ENCODE measurements around the gene ABCA12. TPM values are rescaled to one million over a fixed set of nuclear protein-coding genes. Genes with fewer than 3 reads are reported as not detected.
A peak's percentile ranks its signal among the peaks of the same experiment; 100 is the strongest.

ABCA12 gene
- total RNA-seq, 2 experiments from 2014 or later = not detected

GRCh38 chr2:215028231-215028630, 110.2 kb downstream of the ABCA12 start:
- H3K36me3 Mint-ChIP-seq (ENCODE audit: low read depth) = no peaks in the 10 kb centered on the region
- no peak overlapping the region for H3K4me3 Mint-ChIP-seq
- ATAC-seq (no peak), DNase-seq (no peak)
- H3K4me1 Mint-ChIP-seq = no peaks in the 10 kb centered on the region
- H3K27ac Mint-ChIP-seq = no peak overlapping the region
- intact Hi-C loops (cut with DNase I, micrococcal nuclease) = no loop called here
- CTCF ChIA-PET = no interaction called here
- no peaks in the 10 kb centered on the region for H3K9me3 Mint-ChIP-seq (ENCODE audit: low read depth)
- POLR2A ChIA-PET = no interaction called here
- peaks cover 4% of the 10 kb centered on the region for H3K27me3 Mint-ChIP-seq

- no peaks in the 10 kb centered on the region for H3K36me3 Mint-ChIP-seq (ENCODE audit: low read depth)
- peaks cover 4% of the 10 kb centered on the region for H3K27me3 Mint-ChIP-seq
- intact Hi-C loops (cut with DNase I, micrococcal nuclease) = no loop called here
- H3K27ac Mint-ChIP-seq = no peak overlapping the region
- POLR2A ChIA-PET = no interaction called here
- H3K4me1 Mint-ChIP-seq = no peaks in the 10 kb centered on the region
- H3K4me3 Mint-ChIP-seq = no peak overlapping the region
- no peaks in the 10 kb centered on the region for H3K9me3 Mint-ChIP-seq (ENCODE audit: low read depth)
- CTCF ChIA-PET = no interaction called here
- no peak for ATAC-seq
- DNase-seq = no peak
Measured at GRCh38 chr2:215027779-215028178, 110.6 kb downstream of the ABCA12 start.

GRCh38 chr2:215022910-215023309, 115.5 kb downstream of the ABCA12 start:
- DNase-seq (no peak), ATAC-seq (no peak)
- ChIA-PET POLR2A (no interaction called here), CTCF (no interaction called here)
- Mint-ChIP-seq H3K27me3 (peaks cover 4% of the 10 kb centered on the region), H3K36me3 (ENCODE audit: low read depth) (no peaks in the 10 kb centered on the region), H3K4me1 (no peaks in the 10 kb centered on the region), H3K4me3 (no peak overlapping the region), H3K9me3 (ENCODE audit: low read depth) (no peaks in the 10 kb centered on the region), H3K27ac (no peak overlapping the region)
- intact Hi-C loops (cut with DNase I, micrococcal nuclease) = no loop called here

- Mint-ChIP-seq H3K4me1 (no peaks in the 10 kb centered on the region), H3K4me3 (no peak overlapping the region), H3K36me3 (ENCODE audit: low read depth) (no peaks in the 10 kb centered on the region), H3K27me3 (peaks cover 4% of the 10 kb centered on the region), H3K27ac (no peak overlapping the region), H3K9me3 (ENCODE audit: low read depth) (no peaks in the 10 kb centered on the region)
- ChIA-PET CTCF (no interaction called here), POLR2A (no interaction called here)
- intact Hi-C loops (cut with DNase I, micrococcal nuclease) = no loop called here
- DNase-seq (no peak), ATAC-seq (no peak)
Measured at GRCh38 chr2:215022418-215022817, 116.0 kb downstream of the ABCA12 start.

GRCh38 chr2:215020283-215020682, 118.1 kb downstream of the ABCA12 start:
- Mint-ChIP-seq H3K4me3 (no peak overlapping the region), H3K36me3 (ENCODE audit: low read depth) (no peaks in the 10 kb centered on the region), H3K9me3 (ENCODE audit: low read depth) (no peaks in the 10 kb centered on the region), H3K4me1 (no peaks in the 10 kb centered on the region), H3K27me3 (peaks cover 4% of the 10 kb centered on the region), H3K27ac (no peak overlapping the region)
- POLR2A ChIA-PET = no interaction called here
- DNase-seq = no peak
- ATAC-seq = no peak
- CTCF ChIA-PET = no interaction called here
- intact Hi-C loops (cut with DNase I, micrococcal nuclease) = no loop called here

- Mint-ChIP-seq H3K27ac (no peak overlapping the region), H3K9me3 (ENCODE audit: low read depth) (no peaks in the 10 kb centered on the region), H3K4me3 (no peak overlapping the region), H3K27me3 (peaks cover 4% of the 10 kb centered on the region), H3K36me3 (ENCODE audit: low read depth) (no peaks in the 10 kb centered on the region), H3K4me1 (no peaks in the 10 kb centered on the region)
- ChIA-PET CTCF (no interaction called here), POLR2A (no interaction called here)
- intact Hi-C loops (cut with DNase I, micrococcal nuclease) = no loop called here
- DNase-seq (no peak), ATAC-seq (no peak)
Measured at GRCh38 chr2:215019521-215020145, 118.8 kb downstream of the ABCA12 start.

GRCh38 chr2:215019085-215019484, 119.3 kb downstream of the ABCA12 start:
- Mint-ChIP-seq H3K27ac (no peak overlapping the region), H3K36me3 (ENCODE audit: low read depth) (no peaks in the 10 kb centered on the region), H3K27me3 (peaks cover 3% of the 10 kb centered on the region), H3K9me3 (ENCODE audit: low read depth) (no peaks in the 10 kb centered on the region), H3K4me1 (no peaks in the 10 kb centered on the region), H3K4me3 (no peak overlapping the region)
- POLR2A ChIA-PET = no interaction called here
- DNase-seq (no peak), ATAC-seq (no peak)
- CTCF ChIA-PET = no interaction called here
- intact Hi-C loops (cut with DNase I, micrococcal nuclease) = no loop called here

- intact Hi-C loops (cut with DNase I, micrococcal nuclease) = no loop called here
- no peak overlapping the region for H3K4me3 Mint-ChIP-seq
- ATAC-seq (no peak), DNase-seq (no peak)
- no peak overlapping the region for H3K27ac Mint-ChIP-seq
- POLR2A ChIA-PET = no interaction called here
- no peaks in the 10 kb centered on the region for H3K9me3 Mint-ChIP-seq (ENCODE audit: low read depth)
- H3K36me3 Mint-ChIP-seq (ENCODE audit: low read depth) = no peaks in the 10 kb centered on the region
- H3K4me1 Mint-ChIP-seq = no peaks in the 10 kb centered on the region
- CTCF ChIA-PET = no interaction called here
- no peaks in the 10 kb centered on the region for H3K27me3 Mint-ChIP-seq
Measured at GRCh38 chr2:215015421-215015820, 123.0 kb downstream of the ABCA12 start.

- no peak for DNase-seq
- no peak overlapping the region for H3K4me3 Mint-ChIP-seq
- POLR2A ChIA-PET = no interaction called here
- no peaks in the 10 kb centered on the region for H3K9me3 Mint-ChIP-seq (ENCODE audit: low read depth)
- no peak overlapping the region for H3K27ac Mint-ChIP-seq
- ATAC-seq = no peak
- no peaks in the 10 kb centered on the region for H3K36me3 Mint-ChIP-seq (ENCODE audit: low read depth)
- no peaks in the 10 kb centered on the region for H3K4me1 Mint-ChIP-seq
- no peaks in the 10 kb centered on the region for H3K27me3 Mint-ChIP-seq
- CTCF ChIA-PET = no interaction called here
- intact Hi-C loops (cut with DNase I, micrococcal nuclease) = no loop called here
Measured at GRCh38 chr2:215010390-215010789, 128.0 kb downstream of the ABCA12 start.

- POLR2A ChIA-PET = no interaction called here
- DNase-seq = no peak
- Mint-ChIP-seq H3K27me3 (peaks cover 5% of the 10 kb centered on the region), H3K27ac (no peak overlapping the region), H3K4me1 (no peaks in the 10 kb centered on the region), H3K36me3 (ENCODE audit: low read depth) (no peaks in the 10 kb centered on the region), H3K4me3 (no peak overlapping the region), H3K9me3 (ENCODE audit: low read depth) (no peaks in the 10 kb centered on the region)
- intact Hi-C loops (cut with DNase I, micrococcal nuclease) = loop anchor here in 1 of 2 experiments (5.0 kb wide), 1 partner anchor 1196 kb away; no protein-coding TSS in a partner anchor
- CTCF ChIA-PET = no interaction called here
- ATAC-seq = no peak
Measured at GRCh38 chr2:215003001-215003400, 135.4 kb downstream of the ABCA12 start.

GRCh38 chr2:215002500-215002899, 135.9 kb downstream of the ABCA12 start:
- Mint-ChIP-seq H3K9me3 (ENCODE audit: low read depth) (no peaks in the 10 kb centered on the region), H3K27me3 (peaks cover 5% of the 10 kb centered on the region), H3K4me3 (no peak overlapping the region), H3K4me1 (no peaks in the 10 kb centered on the region), H3K27ac (no peak overlapping the region), H3K36me3 (ENCODE audit: low read depth) (no peaks in the 10 kb centered on the region)
- ATAC-seq = no peak
- POLR2A ChIA-PET = no interaction called here
- intact Hi-C loops (cut with DNase I, micrococcal nuclease) = loop anchor here in 1 of 2 experiments (5.0 kb wide), 1 partner anchor 1195 kb away; no protein-coding TSS in a partner anchor
- DNase-seq = peak; percentile 10
- CTCF ChIA-PET = no interaction called here

GRCh38 chr2:215000721-215001120, 137.7 kb downstream of the ABCA12 start:
- POLR2A ChIA-PET = no interaction called here
- no peak for DNase-seq
- Mint-ChIP-seq H3K36me3 (ENCODE audit: low read depth) (no peaks in the 10 kb centered on the region), H3K4me1 (no peaks in the 10 kb centered on the region), H3K27me3 (peaks cover 5% of the 10 kb centered on the region), H3K9me3 (ENCODE audit: low read depth) (no peaks in the 10 kb centered on the region), H3K27ac (no peak overlapping the region), H3K4me3 (no peak overlapping the region)
- ATAC-seq = no peak
- intact Hi-C loops (cut with DNase I, micrococcal nuclease) = loop anchor here in 1 of 2 experiments (5.0 kb wide), 1 partner anchor 1193 kb away; no protein-coding TSS in a partner anchor
- CTCF ChIA-PET = interaction anchor here (0.6 kb wide), 1 partner anchor 172 kb away, joined by 3 read pairs; no protein-coding TSS in a partner anchor

Measured in activated CD4-positive, alpha-beta T cell treated with anti-CD3 and anti-CD28 coated beads for 36 hours (primary cell).